Stromal cell of bone marrow (primary cell): ENCODE data around the gene HS6ST2.
A peak's percentile ranks its signal among the peaks of the same experiment; 100 is the strongest.

ENCODE experiments used
- DNase-seq: peaks from one replicate; pipeline ENCODE4 v3.0.0-alpha.2; 2012; ENCODE audit warnings: low read depth

Gene HS6ST2

DNA sequence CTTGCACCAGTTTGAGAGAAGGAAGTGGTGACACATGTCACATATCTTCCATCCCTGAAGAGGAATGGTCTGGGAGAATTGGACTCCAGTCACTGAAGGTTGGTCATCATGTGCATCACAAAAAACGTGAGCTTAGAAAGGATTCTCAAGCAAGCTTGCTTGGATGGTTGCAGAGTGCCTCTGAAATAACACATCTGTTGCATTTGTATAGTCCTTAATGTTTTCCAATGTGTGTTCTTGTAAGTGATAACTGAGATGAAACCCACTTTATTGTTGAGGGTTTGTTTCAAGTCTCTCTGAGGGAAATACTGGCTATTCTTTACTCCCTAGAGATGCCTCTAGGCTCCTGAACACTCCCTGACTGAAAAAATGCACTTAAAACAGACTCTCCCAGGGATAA, 285.1 kb downstream of the HS6ST2 start:
- DNase-seq: no peak

DNA sequence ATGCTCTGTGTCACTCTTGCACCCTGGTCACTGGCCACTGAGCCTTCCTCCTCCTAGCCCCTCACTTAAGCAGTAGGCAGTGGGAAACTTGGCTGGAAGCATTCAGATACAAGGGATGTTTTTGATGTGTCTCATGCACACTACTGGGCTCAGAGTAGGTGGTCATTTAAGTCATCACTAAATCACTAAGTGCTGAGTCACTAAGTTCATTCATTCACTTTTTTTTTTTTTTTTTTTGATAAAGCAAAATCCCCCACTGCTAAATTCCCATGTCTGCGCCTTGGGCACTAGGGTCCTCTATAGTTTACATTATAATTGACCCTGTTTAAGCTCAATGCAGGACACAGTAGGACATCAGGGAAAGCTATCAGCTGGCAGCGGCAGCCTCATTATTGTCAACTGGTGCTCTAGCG, 287.2 kb downstream of the HS6ST2 start:
- DNase-seq: no peak

DNA sequence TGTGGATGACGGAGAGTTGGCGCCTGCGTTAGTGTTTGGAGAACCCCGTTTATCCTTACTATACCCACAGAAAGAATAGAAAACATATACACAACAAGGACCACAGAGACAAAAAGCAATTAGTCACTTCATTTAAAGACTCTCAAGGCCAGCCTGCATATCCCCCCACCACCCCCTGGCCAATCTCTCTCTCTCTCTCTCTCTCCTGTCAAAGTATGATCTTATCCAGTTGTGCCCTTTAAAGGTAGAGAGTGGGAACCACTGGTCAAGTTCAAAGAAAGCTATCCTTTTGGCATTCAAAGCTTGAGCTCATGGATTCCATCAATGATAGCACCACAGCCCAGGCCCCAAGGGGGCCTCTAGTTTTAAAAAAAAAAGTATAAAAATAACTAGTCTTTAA, 289.3 kb downstream of the HS6ST2 start:
- no peak for DNase-seq

DNA sequence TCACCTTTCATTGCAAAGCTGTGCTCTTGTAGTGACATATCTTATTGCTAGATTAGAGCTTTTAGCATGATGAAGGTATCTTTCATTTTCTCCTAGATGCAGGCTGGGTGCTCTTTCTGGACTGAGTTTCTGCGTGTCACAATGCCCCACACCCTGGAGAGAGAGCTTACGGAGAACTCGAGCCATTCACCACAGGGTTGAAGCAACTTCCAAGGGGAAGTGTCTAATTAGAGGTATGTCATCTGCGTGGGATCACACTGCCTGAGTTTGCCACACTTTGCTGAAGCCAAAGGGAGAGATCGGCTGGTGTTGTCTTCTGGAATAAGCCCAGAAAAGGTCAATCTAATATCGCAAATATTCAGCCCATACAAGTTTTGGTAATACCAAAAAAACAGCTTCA, 290.3 kb downstream of the HS6ST2 start:
- DNase-seq: no peak

DNA sequence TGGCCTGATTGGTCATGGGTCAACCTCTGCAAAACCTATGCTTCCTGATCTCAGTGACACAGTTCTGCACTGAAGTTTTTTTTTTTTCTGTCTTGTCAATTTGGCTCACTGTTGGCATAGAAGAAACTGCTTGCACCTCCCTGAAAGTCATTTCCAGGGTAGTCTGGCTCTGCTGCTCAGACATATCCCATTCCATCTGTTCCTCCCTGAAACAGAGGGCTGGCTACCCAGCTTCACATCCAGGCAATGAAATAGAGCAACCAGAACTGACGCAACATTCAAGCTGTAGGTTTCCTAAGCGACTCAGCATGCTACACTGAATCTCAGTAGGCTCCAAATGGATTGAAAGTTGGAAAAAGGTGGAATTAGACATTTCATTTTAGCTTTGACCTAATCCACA, 292.8 kb downstream of the HS6ST2 start:
- no peak for DNase-seq

DNA sequence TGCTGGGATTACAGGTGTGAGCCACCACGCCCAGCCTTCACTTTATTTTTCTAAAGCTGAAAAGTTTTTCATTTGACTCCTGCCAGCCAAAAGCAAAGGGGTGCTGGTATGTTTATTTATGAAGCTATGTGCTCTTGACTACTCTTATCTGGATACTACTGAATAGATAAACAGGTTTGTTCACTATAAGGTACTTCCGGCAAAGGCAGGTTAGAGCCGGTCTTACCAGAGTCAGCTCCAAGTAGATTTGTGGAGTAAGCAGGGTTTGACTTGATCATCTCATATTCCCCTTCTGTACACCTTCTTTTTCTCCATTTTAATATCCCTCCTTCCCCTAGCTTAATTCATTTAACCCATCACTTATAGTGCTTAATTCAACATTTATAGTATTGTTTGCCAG, 294.2 kb downstream of the HS6ST2 start:
- no peak for DNase-seq

DNA sequence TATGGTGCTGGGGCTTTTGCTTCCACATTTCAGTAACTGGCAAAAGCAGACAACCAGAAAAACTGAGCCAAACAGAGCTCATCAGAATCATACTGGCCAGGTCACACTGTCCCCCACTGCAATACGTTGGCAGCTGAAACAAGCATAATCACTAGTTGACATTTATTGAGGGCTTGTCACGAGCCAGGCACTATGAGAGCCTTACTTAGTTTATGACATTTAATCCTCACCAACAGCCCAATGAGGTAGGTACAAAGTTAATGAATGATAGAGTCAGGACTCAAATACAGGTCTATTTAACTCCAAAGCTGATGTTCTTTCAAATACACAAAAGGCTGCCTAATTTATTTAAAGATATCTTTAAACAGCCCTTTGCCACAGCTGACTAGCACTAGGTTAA, 295.6 kb downstream of the HS6ST2 start:
- no peak for DNase-seq

DNA sequence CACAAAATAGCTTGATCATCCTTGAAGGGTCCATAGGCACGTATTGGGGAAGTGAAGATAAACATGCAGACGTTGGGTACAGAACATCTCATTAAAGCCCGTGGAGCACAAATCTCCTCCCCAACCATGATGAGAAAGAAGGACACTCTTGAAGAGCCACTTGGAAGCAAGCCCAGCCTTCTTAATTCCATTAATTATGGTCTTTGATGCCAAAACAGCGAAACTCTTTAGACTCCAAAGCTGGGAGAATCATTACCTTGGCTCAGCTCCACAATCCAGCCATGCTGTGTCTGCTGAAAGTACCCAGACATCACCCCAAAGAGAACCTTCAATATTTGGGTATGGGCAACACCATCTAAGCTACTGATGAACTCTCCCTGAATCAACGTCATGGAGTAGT, 300.6 kb downstream of the HS6ST2 start:
- no peak for DNase-seq

DNA sequence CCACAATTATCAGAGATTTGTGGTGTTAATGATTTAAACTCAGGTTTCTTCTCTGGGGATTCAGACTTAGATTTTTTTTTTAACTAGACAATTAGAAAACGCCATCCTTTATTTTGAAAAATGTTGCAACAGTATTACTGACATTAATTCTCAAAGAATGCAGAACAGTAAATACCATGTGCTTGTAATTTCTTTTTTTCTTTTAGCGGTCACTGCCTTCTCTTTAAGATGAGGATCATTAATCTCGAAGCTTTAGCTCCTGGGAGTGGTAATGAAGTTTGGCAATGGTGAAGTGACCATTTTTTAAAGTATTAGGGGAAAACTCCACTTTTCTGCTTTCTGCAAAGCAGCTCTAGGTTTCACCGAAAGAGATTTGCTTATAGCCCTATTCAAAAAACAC, 305.6 kb downstream of the HS6ST2 start:
- DNase-seq: no peak

DNA sequence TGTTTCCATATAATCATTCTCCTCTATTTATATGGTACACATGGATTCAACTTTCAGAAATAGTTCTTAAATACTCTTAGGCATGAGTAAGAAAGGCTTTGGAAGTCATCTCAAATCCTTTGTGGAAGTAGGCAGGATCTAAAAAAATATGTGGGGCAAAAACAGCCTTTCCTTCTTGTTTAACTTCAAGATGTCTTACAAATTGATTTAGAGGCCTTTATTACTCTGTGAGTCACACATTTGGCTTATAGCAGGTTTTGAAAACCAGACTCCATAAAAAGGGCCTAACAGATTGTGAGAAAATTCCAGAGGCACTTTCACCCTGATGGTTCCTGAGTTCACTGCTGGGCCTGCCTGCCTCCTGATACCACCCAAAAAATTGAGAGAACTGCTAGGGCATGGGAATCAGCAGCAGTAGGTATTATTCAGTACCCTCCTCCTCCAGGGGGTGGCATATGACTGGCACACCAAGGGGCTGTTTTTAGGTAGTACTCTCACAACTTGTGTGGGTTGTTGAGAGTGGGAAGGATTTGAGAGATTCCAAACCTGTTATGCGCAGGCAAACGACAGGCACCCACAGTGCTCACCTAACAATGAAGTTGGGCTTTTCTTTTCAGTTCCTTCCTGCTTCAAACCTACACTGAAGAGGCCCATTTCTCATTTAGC, 306.9 kb downstream of the HS6ST2 start:
- peak; percentile 54 for DNase-seq

DNA sequence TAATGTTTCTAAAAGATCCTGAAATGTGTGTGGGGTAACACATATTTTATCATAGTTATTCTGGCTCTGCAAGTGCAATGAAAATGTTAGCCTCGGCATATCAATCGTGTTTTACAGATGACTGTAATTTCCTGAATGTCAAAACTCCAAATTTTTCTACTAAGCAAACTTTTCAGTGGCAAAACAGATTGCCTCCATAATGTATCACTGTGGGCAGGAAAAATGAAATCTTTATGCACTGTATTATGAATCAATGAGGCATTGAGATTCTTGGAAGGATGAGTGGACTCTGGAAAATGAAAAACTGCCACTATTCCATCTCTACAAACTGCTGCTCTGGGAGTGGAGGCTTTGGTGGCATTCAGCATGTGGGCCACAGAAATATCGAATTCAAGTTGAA, 309.5 kb downstream of the HS6ST2 start:
- peak; percentile 45 for DNase-seq

DNA sequence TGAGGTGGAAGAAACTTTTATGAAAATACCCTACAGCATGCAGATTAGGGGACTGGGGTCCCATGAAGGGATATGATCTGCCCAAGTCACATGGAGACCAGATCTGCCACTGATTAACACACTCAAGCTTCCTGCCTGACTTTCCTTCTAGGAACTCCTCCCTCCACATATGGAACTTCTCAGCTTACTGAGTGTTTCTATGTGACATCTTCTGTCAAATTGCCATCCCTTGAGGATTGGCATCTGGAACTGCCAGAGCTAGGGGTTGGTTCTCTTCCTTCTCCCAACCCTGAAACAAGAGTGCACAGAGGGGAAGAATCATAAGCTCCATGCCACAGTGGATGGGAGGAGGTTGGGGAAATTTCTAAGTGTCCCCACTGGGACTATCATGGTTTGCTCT, 319.0 kb downstream of the HS6ST2 start:
- no peak for DNase-seq

DNA sequence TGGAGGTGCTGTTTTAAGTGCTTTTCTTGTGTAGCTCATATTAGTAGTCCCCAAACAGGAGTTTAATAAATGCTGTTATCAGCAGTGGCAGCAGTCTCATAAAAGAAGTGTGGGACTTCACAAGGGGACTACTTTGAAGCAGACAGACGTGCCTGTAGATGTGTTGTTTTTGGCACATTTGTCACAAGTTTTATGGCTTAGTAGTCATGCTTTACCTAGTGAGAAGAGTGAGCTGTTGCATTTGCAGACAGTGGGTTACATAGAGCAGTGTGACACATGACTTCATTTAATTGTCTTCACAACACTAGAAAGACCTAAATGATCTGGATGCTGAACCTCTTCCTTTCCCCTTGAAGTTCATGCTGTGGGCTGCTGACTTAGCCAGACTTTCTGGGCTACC, 320.1 kb downstream of the HS6ST2 start:
- DNase-seq: no peak

DNA sequence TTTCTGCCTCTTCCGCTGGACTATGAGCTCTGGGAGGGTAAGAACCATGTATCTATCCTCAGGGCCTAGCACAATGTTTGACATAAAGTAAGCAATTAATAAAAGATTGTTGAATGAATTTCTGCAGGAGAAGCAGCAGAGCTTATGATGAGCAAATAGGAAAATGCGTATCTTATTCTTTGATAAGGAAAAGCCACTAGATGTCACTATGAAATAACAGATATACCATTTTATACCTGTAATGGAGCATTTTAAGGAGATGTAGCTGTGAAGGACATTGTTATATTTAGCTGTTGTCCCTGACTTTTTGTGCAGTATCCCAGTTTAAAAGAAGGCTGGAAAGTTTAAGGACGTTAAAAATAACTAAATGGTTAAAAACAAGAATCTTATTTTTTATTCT, 322.3 kb downstream of the HS6ST2 start:
- no peak for DNase-seq

DNA sequence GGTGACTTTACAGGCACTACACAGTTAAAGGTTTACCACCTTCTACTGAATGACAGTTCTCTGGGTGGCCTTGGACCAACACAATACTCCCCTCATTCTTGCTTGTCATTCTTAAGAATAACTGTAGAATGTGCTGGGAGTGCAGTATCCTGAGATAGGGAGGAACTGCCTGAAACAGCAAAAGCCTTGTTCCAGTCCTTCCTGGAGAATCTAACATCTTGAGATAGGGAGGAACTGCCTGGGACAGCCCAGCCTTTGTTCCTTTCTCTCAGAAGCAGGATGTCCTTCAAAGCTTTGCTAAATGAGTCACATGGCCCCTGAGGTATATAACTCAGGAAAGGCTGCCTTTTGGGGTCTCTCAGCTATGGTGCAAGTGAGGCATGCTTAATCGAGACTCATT, 323.9 kb downstream of the HS6ST2 start:
- DNase-seq: no peak

DNA sequence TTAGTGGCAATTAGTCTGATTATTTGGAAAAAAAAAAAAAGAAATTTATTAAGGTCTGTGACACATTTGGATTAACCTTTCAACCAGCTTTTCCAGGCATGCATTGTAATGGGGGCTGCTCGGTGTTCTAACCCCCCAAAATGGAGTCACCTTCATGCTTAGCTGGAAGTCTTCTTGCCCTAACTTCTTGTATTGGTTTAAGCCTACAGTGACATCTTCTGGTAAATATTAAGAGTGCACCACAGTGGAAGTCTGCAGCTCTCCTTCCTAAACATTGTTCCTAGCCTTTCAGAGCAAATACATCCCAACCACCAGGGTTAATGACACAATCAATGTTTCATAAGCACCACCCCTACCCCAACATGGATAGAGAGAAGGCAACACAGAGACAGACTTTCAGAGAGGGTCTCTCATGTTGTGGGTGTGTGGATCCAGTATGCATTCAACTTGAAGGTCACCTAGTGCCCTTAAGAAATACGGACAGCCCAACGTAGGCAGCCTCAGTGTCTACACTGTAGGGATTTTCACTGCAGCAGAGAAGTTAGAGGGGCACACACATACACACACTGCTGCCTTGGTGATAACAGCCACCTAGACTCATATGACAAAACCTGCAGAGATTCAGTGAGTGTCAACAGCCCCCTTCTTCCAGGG, 326.7 kb downstream of the HS6ST2 start:
- no peak for DNase-seq

DNA sequence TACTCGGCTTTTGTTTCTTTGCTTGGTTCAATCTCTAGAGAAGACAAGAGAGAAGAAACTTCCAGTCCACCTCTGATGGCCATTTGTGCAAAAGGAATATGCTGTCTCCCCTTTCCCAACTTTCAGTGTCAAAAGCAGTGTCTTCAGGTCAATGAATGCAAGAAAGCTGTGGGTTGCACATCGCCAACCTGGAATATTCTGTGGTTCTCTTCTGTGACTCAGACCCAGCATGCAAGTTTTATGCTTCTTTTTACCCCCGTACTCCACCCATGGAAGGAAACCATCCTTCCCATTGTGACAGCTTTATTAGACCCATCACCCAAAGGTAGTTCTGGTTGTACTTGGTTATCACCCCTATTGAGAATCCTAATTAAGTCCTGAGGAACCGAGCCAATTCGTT, 334.0 kb downstream of the HS6ST2 start:
- no peak for DNase-seq

DNA sequence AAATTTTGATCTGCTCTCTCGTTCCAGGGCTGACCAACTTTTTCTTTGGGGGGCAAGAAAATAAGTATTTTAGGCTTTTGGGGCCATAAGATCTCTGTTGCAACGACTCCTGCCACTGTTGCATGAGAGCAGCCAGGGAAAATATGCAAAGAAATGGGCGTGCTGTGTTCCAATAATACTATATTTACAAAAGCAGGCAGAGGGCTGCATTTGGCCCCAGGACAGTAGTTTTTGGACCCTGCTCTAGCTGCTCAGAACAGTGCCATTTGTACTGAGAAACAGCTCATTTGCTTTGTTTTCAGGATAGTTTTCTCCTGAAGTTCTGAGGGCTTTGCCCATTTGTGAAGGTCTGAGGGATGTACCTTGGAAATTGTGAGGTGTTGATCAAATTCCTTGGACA, 334.5 kb downstream of the HS6ST2 start:
- DNase-seq: no peak

DNA sequence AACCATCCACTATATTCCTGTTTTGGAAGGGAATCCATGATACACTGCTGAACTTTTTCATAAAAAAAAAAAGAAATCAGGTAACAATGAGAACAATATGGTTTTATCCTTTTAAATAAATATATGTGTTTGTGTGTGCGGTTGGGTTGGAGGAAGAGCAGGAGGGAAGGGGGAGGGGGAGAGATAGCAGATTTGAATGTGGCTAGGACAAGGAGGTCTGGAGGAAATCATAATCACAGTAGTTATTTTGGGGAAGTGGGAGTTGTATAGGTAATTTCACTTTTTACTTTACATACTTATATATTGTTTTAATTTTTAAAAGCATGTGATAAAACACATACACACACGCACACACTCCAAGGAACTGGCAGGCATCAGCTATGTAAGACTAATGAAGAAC, 335.1 kb downstream of the HS6ST2 start:
- no peak for DNase-seq

DNA sequence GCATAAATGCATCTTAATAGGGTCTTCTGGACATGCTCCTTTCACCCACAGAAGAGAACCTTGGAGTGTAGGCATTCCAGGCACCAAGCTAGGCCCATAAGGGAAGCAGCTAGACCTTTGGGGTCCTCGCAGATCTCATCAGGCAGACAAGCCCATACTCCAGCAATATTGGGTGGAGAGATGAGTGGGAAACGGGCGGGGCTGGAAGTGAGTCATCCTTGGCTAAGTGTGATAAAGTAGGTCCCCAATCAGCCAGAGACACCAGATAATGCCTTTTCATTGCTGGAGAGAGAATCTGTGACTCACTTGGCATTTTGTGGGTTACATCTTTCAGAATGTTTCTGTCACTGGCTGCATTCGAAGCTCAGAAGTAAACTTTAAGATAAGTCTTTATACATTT, 336.3 kb downstream of the HS6ST2 start:
- DNase-seq: no peak

DNA sequence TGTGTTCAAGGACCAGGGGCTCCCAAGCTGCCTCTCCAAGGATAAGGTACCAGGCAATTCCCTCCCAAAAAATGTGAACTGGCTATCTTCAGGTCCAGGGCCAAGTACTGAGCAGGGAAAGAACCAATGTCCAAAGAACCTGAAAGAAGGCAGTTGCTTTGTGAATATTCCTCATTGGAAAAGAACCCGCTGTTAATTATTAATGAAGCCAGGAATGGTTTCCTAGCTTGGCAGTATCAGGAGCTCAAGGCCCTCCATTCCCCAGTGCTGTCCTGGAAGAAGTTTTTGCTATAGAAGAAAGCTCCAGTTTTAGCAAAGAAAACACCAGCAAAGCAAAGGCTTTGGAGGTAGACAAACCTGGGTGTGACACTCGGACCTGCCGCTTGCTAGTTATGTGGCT, 339.6 kb downstream of the HS6ST2 start:
- no peak for DNase-seq

DNA sequence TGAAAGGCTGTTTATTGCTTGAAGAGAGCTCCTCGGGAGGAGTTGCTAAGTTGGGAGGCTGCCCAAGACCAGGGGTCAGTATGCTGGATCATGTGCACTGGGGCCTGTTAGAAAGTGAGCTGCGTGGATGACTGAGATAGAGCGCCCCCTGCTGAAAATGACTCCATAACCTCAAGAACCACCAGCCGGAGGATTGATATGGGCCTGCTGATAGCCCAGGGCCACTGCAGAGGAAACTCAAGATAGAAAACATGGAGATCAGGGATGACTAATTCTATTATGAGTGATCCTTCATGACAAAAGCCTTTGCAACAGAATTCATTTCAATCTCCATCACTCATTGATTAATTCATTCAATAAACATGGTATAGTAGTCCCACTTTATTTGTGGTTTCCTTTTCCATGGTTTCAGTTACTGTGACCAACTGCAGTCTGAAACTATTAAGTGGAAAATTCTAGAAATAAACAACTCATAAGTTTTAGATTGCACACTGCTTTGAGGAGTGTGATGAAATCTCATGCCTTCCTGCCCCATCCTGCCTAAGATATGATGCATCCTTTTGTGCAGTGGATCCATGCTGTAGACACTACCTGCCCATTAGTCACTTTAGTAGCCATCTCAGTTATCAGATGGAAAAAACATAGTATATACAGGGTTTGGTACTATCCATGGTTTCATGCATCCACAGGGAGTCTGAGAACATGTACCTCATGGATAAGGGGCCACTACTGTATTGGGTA, 342.9 kb downstream of the HS6ST2 start:
- DNase-seq: no peak

DNA sequence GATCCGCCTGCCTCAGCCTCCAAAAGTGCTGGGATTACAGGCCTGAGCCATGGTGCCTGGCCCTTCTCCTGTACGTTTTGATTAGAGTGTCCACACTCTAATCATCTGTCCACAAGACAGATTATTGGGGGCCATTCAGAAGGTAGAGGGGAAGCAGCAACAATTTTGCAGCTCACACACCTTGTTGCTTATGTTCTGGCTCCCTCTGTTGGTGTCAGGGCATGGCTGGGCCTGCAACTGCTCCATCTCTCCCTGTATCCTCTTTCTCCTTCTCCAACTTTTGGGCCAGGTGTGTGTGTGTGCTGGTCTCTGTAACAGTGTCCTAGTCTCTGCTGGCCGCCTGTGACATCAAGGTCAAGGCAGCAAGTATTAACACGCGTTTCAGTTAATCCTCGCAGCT, 344.1 kb downstream of the HS6ST2 start:
- DNase-seq: no peak

DNA sequence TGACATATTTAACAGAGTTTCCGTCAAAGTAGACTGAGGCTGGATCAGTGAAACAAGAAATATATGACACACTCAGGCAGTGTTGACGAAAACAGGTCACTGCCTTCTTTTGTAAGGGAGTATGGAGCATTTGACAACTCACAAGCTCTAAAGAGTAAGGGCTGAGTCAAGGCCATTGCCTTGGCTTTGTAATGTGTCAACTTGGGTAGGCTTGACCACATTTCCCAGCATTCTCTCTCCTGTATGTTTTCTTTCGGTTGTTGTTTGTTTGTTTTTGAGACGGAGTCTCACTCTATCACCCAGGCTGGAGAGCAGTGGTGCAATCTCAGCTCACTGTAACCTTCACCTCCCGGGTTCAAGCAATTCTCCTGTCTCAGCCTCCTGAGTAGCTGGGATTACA, 344.6 kb downstream of the HS6ST2 start:
- no peak for DNase-seq
